Measurements from ENCODE around the gene RASGRP2.

RASGRP2 gene

GRCh38 chr11:64742087-64742888 lies 1.7 kb downstream of the RASGRP2 start:
- in situ Hi-C loops (cut with MboI; ENCODE audit: low sequenced_read_pairs), result no loop called here

DNA sequence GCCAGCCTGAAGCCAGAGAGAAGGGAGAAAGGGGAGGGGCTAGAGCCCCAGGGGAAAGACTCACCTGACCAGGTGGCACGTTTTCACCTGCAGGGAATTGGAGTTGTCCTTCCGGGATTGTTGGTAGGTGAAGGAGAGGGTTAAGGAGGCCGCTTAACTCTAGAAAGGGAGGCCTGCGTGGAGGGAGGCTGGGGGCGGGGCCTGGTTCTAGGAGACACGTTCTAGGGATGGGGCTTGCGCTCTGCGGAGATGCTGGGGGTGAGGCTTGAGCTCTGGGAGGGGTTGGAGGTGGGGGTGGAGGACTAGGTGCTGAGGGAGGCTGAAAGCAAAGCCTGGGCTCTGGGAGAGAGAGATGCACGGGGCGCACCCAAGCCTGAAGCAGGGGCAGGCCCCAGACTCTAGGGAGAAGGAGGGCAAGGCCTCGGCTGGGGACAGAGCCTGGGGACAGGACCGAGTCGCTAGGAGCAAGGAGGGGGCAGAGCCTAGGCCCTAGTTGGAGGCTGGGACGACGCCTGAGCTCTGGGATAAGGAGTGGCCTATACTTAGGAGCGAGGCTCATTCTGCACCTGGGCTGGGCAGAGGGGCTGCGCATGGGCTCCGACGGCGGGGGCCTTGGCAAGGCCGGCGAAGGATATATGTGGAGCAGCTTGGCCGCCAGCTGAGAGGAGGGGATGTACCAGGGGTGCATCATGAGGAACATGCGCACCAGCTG lies 2.4 kb downstream of the RASGRP2 start:
- in situ Hi-C loops (cut with MboI; ENCODE audit: low sequenced_read_pairs), result no loop called here

DNA sequence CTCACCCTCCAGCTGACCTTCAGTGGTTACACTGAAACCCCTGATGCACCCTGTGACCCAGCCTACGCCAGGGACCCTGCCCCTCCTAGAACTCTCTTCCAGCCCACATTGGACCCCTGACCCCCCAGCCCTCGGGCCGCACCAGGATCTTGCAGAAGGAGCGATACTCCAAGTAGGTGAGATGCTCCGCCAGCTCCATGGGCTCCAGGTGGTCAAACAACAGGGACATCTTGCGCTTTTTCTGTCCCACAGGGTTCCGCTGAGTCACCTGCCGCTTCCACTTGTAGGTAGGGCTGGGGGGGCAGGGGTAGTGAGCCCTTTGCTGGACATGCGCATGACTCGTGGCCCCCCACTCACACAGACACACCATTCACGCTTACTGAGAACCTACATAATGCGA lies 4.1 kb downstream of the RASGRP2 start:
- in situ Hi-C loops (cut with MboI; ENCODE audit: low sequenced_read_pairs), result no loop called here

GRCh38 chr11:64736654-64737053 lies 7.3 kb downstream of the RASGRP2 start:
- in situ Hi-C loops (cut with MboI; ENCODE audit: low sequenced_read_pairs), result no loop called here

DNA sequence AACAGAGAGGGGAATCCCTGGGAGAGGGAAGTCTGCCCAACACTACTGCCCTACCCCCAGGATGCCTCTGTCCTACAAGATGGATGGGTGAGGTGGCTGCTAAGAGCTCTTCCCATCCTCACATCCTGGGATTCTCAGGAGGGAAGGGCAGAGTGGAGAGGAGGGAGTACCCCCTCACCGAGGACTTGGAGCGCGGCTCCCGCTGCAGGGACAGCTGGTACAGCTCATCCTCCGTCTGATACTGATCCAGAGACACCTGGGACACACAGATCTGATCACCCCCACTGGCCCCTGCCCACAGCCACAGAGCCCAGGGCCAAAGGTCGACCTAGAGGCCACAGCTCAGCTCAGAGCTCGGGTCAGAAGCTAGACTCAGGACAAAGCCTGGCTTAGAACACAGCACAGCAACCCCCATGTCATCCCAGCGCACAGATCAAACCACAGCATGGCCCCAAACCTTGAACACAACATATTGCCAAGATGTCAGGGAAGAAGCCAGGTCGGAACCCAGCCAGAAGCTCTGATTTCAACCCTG lies 8.2 kb downstream of the RASGRP2 start:
- in situ Hi-C loops (cut with MboI; ENCODE audit: low sequenced_read_pairs), result no loop called here

- in situ Hi-C loops (cut with MboI; ENCODE audit: low sequenced_read_pairs), result no loop called here
These were observed 8.9 kb downstream of the RASGRP2 start for GRCh38 chr11:64734811-64735724.

- in situ Hi-C loops (cut with MboI; ENCODE audit: low sequenced_read_pairs), result no loop called here
These were observed 12.3 kb downstream of the RASGRP2 start for GRCh38 chr11:64731601-64732000.

DNA sequence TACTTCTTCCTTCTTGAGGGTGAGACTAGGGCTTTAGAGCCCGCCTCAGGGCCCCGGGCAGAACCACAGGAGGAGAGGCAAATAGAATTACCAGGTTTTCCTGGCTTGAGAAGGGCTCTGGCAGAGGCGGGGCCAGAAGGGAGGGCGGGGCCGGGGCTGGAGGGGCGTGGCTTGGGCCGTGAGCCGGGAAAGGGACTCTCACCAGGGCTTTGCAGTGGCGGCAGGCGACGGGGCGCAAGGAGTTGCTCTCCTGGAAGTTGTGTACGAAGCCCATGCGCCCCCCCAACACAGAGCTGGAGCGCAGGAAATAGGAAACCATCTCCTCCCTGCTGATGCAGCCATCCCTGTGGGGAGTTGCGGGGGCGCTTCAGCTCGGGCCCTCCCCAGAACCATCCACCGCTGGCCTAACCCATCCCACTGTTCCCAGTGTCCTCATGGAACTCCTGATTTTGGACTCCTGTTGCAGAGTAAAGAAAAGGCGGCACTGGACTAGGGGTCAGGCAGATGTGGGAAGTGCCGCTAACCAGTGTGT lies 14.0 kb downstream of the RASGRP2 start:
- in situ Hi-C loops (cut with MboI; ENCODE audit: low sequenced_read_pairs), result no loop called here

DNA sequence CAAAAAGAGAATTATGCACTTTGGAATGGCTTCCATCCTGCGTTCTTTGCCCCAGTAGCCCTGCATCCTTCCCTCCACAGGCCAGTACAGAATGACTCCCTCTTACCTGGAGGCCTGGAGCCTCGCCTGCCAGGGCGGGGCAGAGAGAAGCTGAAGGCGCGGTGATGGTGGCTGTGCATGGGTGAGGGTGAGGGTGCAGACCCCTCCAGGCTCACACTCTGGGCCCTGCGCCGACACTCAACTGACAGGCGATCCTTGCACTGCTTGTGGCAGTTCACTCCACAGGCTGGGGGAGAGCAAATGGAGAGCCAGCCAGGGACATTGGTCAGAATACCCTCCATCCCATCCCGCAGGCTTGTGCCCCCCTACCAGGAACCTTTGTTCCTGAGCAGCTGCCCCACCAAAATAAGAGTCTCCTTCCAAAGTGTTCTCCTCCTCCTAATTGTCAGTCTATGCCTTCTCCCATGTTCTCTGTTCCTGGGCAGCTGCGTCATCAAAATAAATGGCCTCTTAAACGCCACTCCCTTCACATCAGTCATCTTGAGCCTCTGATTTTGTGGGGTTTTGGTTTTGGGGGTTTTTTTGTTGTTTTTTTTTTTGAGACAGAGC lies 15.1 kb downstream of the RASGRP2 start:
- in situ Hi-C loops (cut with MboI; ENCODE audit: low sequenced_read_pairs), result no loop called here

- in situ Hi-C loops (cut with MboI; ENCODE audit: low sequenced_read_pairs), result no loop called here
These were observed 16.9 kb downstream of the RASGRP2 start for GRCh38 chr11:64726867-64727530.

DNA sequence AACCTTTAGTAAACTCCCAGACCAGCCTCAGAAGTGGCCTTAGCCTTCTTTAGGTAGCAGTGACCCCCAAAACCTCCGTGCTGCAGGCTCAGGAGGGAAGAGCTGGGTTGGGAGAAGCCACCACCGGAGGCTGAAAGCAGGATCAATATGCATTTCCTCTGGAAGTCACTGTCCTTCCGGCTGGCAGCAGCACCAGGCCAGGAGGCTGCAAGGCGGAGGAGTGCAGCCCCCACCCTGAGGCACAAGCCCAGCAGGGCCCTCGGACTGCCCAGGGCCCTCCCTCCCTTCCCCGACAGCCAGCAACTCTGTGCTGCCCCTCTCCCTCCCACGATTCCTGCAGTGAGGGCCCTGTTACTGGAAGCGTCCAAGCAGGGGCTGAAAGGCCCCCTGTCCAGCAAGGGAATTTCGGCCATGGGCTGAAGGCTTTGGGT lies 17.7 kb downstream of the RASGRP2 start:
- in situ Hi-C loops (cut with MboI; ENCODE audit: low sequenced_read_pairs), result no loop called here

DNA sequence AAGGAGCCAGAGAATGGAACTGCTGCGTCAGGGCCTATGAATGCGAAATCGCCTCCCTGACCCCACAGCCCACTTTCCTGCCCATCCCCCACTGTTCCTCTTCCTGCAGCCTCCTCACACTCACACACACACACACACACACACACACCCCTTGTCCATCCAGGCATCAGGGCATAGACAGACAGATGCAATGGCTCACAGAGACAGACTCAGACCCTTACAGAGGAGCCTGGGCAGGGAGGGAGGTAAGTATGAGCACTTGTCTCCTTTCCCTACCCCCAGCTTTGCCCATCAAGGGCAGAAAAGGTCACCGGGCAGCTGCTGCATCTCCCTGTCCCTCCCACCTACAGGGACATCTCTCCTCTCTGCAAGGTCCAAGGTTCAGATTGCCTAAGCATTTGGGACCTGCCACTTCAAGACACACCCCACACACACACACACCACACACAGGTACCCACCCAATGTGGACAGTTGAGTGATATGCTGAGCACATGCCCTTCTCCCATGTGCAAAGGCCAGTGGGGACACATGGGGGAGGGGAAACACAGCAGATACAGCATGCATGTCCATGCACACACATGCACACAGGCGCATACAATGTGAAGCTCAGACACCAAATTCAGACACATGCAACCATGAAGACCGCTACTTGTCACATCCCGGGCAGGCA lies 18.9 kb downstream of the RASGRP2 start:
- in situ Hi-C loops (cut with MboI; ENCODE audit: low sequenced_read_pairs), result no loop called here

- in situ Hi-C loops (cut with MboI; ENCODE audit: low sequenced_read_pairs), result no loop called here
These were observed 19.8 kb downstream of the RASGRP2 start for GRCh38 chr11:64723907-64724862.

- in situ Hi-C loops (cut with MboI; ENCODE audit: low sequenced_read_pairs), result no loop called here
These were observed 20.6 kb downstream of the RASGRP2 start, which contains the start of gene NRXN2 for GRCh38 chr11:64723117-64723906. TSS of gene NRXN2 (minus strand) at chr11:64723197. CDS start at chr11:64713699, 9,498 bp downstream.

GRCh38 chr11:64722141-64723065 lies 21.5 kb downstream of the RASGRP2 start:
- in situ Hi-C loops (cut with MboI; ENCODE audit: low sequenced_read_pairs), result no loop called here

- in situ Hi-C loops (cut with MboI; ENCODE audit: low sequenced_read_pairs), result no loop called here
These were observed 22.6 kb downstream of the RASGRP2 start for GRCh38 chr11:64721359-64721699.
